Stimulated activated CD4-positive, alpha-beta T cell treated with anti-CD3 and anti-CD28 coated beads, Interleukin-2, amount 100 ng/mL, for 24 hours (primary cell): ENCODE results near the gene UROC1.

Experiments used
- DNase-seq, 2 donors: peaks; one replicate each; pipeline ENCODE4 v3.0.0-alpha.2; 2020

UROC1 gene

DNA sequence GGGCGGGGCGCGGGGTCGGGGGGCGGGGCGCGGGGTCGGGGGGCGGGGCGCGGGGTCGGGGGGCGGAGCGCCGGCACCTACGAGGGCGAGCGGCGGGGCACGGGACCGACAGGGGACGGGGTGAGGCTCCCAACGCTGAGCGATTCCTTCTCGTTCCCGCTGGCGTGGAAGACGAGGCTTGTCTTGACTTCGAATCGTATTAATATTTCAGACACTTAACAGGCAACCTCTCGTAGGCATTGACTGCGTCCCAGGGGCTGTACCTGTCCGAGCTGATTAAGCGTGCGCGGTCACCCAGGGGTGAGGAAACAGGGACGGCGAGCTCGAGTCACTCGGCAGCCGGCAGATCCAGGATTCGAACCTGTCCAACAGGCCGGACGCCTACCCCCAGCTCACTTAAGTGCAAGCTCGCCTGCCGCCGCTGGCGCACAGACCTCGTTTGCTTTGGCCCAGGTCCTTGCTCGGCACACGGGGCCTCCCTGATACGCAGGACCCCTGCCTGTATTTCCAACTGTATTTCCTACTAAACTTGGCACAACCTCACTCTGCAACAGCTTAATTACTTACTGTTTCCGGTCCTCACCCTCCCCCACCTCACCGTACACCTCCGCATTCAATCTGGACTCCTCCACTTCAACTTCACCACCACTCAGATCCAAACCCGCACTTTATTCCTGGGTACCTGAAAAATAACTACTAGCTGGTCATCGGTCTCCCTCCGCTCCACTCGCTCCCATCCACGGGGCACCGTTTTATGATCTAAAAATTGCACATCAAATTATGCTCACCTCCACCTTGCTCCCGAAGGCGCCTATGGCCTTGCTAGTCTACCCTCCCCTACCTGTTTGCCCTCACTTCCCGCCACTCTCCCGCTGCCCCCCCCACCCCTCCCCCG is 41.2 kb downstream of the UROC1 start:
- DNase-seq: no peak

DNA sequence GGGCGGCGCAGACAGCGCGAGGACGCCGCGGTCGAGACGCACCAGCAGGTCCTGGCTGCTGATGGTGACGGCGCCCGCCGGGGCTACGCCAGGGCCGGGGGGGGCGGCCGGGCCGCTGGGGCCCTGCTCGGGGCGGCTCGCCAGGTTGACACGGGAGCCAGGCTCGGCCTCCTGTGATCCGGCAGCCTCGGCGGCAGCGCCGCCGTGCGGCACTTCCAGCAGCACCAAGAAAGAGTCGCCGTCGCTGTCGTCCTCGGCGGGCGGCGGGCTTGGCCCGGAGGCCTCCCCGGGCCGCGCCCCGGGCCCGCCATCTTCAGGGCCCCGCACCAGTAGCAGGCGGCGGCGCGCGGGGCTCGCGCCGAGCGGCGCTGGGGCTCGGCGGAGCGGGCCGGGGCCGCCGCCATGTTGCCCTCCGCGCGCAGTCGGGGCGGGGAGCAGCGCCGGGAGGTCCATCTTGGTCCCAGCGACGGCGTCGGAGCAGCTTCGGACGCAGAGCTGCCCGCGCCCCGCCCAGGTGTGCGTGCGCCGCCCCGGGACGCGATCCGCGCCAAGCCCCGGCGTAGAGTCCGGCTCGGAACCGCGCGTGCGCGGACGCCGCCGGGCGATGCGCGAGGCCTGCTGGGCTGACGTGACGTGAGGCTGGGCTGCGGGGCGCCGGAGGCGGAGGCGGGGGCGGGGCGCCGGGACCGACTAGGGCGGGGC is 42.0 kb downstream of the UROC1 start, which contains the start of gene ZXDC:
Gene ZXDC (minus strand): TSS at position 479 of the 702 bp plus-strand sequence. CDS start 26 bp downstream, at position 453.
- DNase-seq: peak; percentile 91 to 92

DNA sequence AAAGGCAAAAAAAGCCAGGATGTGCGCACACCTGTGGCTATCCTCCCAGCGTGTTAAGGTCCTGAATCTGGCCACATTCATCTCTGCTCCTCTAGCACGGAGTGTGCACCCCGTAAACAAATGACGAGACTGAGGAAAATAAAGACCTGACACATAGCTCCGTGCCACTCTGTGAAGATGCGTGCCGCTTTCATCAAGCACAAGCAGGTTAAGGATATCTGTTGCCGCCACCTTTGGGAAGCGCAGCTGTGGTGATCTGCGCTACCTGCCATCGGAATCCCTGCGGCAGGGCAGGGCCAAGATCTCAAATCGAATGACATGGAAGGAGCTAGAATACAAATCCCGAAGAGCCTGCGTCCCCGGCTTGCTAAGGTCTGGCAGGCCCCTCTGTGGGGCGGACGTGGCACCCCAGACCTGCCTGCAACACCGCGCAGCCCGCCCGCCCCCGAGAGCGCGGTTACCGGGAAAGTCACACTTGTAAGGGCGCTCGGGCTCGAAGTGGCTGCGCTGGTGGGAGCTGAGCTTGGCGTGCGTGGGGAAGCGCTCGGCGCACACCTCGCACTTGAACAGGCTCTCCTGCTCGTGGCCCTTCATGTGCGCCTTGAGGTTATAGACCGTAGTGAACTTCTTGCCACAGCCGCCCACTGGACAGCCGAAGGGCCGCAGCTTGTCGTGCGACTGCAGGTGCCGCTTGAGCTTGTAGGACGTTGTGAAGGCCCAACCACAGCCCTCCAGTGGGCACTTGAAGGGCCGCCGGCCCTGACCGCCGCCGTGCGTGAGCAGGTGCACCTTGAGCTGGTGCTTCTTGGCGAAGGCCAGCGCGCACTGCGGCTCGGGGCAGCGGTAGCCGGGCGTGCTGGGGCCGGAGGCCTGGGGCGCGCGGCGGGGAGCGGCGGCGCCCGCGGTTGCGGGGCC is 42.8 kb downstream of the UROC1 start:
- DNase-seq: peak; percentile 41 to 53

DNA sequence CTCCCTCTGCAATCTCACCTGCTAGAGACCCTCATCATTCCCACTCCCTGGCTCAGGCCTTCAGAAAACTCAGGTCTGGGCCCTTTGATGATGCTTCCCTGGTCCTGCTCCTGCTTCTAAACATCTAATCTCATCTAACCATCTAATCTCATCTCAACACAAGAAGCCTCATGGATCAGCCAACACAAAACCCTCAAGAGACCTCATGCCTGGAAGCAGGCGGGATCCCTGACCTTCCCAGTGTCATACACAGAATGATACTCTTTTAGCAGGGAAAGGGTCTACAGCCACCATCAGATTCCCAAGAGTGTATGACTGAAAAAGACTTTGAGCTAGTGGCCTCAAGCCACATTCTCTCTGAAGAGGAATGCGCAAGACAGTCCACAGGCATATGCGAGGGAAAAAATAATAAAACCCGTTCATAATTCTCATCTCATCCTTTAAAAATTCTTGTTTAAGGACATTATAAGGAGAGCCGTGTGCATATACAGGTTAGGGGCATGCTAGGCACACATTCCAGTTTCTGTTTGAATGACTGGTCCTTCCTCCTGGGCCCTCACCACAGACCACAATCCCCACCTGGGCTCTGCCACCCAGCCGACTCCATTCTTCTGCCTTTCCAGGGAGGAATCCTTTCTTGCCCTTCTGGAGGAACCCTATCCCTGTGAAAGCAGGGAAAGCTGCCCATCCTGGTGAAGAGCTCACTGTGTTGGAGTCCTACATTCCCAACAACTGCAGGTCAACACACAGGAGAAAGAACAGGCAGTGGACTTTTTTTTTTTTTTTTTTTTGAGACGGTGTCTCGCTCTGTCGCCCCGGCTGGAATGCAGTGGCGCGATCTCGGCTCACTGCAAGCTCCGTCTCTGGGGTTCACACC is 44.0 kb downstream of the UROC1 start:
- DNase-seq: peak in 1 of 2 donors; percentile 22

DNA sequence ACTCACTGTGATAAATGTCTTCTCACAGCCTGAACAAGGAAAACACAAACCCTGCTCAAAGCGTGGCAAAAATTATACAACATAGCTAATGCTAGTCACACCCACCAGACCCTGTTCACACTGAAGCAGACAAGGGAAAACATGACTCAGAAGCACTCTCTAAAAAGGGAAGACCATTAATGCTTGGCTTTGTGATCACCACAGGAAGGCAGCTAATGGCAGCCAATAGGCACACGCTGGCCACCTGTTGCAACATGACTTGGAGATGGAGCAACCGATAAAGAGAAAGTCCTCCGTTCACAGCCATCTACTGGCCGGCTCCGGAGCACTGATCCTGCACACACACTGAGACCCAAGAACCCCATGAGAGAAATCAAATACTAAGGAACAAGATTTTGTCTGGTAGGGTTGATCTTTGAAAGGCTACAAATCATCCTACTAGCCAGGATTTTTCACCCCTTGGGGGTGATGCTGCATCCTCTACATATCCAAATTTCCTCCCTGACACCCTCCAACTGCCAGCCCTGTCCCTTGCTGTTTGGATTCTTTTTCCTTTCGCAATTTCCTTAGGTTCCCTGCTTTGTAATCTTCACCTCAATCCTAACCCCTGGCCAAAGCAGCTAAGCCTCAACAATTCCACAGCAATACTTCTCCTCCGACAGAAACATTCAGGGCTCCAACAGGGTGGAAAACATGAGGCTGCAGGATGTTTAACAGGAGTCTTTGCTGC is 45.1 kb downstream of the UROC1 start:
- peak in 1 of 2 donors; percentile 7 for DNase-seq

DNA sequence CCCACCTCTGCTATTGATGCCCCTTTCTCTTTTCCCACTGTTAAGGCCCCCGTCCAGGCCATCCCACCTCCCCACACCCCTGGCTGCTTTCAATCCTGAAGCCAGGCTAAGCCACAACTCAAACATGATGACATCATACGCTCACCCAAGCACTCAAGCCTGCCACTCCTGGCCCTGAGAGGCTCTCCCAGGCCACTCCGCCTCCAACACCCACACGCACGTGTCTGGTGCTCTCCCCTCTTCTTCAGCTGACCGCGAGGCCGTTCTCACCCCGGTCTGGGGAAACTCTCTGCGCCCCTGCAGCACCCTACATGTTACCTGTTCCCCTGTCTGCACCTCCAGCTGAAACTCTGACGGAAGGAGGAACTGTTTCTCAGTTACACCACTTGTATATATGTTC is 48.1 kb downstream of the UROC1 start:
- DNase-seq: no peak

DNA sequence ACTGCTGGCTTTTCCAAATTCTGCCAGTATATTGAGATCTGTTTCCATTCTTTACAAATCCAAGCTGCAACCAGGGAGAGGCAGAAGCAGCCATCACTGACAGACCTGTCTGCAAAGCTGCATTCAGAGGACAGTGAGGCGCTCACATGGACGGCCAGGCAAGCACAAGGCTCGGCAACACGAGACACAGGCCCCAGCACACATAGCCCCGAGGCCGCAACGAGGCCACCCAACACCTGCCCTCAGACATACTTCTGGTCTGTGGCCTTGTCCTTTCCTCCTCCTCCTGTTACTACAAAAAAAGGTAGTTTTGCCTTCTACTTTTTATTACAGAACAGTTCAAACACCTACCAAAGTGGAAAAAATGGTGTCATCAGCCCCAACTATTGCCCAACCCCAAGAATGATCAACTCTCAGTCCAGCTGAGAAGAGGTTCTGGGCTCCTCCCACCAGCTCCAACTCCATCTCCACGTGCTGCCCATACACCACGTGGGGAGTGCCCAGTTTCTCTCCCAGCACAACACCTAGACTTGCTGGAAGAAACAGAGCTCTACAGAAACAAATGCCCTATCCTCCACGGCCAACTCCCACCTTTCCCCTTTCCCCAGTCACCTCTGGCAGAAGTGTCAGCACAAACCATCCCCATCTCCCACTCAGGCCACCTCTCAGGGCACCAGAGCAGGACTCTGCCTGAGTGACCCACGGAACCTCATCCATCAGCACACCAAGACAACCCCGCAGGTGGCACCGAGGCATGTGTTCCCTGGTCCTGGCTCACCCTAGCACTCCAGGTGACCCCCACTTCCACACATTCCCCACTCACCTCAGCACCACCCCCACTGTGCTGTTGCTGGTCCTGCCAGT is 49.3 kb downstream of the UROC1 start:
- DNase-seq: no peak

DNA sequence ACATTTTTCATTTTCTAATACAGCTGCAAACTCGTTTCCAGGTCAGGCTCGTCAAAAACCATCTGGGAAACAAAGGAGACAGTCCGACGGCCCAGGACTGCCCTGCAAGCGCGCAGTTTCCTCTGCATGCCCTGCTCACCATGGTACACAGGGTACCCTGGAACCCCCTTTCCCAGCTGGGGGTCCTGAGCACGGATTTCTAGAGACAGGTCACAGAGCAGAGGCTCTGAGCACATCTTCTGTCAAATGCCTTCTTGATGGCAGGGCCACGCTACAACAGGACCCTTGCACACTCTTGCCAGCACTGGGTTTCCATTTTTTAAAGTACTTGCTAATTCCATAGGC is 50.0 kb downstream of the UROC1 start:
- no peak for DNase-seq

DNA sequence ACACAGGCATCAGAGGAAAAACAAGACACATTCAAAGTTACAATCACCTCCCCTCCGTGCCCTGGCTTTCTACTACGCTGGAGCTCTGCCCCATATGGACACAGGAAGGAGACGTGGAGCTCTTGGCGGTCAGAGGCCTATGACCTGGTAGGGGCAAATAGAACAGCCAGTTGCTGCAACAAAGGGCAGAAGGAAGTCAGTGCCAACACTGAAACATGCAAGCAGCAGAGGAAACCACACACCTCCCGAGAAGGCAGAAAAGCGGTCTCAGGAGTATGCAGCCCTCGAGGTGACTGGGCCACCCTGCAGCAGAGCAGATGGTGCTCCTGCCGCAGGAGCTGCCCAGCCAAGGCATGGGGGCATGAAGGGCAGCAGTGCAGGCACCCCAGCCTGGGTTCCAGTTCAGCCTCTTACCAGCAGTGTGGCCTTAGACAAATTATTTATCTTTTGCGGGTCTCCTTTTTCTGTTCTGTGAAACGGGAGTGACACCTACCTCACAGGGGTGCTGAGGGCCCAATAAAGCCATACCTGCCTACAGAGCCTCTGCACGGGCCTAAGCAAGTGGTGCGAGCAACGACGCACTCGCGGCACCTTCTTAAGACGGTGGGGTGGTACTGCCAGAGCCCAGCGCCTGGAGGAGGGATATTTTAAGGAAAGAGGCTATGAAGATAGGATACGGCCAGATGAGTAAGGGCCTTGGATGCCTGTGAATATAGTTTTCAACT is 50.5 kb downstream of the UROC1 start:
- DNase-seq: no peak

DNA sequence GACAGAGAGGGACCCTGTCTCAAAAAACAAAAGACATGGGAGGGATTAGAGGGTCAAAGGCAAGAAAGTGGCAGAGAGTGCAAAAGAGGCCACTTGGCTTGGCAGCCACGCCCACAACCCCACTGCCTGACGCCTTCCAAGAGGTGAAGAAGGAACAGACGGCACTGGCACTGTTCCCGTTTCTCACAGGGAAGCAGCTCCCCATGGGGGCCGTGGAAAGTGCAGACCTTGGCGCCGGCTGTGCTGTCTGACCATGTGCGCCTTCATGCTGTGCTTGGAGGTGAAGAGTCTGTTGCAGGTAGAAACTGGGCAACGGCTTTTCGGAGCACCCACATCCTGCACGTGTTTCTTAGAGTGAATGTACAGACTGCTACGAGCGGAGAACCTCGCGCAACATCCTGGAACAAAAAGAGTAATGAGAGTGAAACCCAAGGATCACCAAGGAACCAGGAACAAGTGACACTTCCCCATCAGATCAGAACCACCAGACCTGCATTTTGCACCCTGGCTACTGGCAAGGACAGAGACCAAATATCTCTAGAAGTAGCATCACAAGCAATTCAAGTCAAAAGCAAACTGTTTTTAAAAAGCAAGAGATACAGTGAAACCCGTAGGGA is 51.5 kb downstream of the UROC1 start:
- DNase-seq: no peak

DNA sequence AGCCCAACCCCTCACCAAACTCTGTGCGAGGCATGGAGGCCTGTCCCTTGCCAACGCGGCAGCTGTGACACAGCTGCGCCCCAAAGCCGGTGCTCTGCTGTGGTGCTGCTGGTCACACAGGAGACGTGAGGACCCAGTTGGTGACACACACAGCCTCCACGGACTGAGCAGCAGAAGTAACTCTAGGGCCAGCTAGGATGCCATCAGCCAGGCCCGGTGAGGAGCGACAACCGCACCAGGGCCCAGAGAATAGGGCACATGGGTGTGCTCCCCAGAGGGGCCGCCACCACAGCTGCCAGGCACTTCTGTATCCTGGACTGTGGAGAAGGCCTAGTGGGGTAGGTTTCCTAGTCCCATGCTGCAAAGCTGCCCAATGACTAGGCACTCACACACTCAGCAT is 52.6 kb downstream of the UROC1 start:
- no peak for DNase-seq

DNA sequence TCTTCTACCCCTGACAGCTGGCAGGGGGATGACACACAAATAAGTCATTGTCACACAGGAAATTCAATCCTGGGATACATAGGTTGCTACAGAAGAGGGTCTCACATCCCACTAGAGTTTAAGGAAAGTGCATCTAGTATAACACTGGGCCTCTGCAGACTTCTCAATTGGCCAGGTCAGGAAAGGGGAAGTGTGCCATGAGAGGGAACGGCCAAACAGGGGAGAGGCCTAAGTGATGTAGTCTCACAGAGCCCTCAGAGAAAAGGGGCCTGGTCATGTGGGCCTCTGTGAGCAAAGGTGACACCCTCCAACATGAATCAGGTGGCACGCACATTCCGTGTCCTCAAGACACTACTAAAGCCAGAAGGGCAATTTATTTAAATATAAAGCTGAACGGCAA is 53.1 kb downstream of the UROC1 start:
- no peak for DNase-seq

DNA sequence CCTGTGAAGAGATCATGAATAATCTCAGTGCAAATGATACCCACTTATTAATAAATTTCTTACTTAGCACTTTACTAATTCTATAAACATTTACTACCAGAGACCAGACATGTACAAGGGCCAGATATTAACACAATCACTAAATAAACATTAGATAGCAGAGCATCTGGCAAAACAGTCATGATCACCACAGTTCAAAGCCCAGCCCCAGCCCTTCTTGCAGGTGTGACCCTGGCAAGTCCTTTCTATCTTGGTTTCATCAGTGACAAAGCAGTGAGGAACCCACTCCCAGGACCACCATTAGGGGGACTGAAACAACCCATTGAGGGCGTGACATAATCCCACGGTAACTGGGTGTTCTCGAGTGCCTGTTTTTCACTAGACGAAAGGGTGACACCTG is 53.5 kb downstream of the UROC1 start:
- no peak for DNase-seq

DNA sequence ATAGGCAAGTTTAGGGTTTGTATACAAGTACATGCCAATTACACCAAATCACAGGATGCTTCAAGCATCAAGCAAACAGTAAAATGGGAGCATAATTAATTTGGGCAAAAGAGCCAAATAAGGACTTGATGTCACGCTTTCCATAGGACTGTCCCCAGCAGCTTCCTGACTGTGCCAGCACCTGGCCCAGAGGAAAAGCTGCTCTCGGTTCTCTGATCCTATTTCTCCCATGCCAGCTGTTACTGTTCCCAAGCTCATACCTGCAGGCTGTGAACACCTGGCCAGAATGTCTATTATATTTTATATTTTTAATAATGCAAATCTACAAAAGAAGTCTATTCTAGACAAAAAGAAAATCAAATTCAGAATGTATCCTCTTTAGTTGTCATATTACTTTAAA is 54.1 kb downstream of the UROC1 start:
- DNase-seq: no peak

DNA sequence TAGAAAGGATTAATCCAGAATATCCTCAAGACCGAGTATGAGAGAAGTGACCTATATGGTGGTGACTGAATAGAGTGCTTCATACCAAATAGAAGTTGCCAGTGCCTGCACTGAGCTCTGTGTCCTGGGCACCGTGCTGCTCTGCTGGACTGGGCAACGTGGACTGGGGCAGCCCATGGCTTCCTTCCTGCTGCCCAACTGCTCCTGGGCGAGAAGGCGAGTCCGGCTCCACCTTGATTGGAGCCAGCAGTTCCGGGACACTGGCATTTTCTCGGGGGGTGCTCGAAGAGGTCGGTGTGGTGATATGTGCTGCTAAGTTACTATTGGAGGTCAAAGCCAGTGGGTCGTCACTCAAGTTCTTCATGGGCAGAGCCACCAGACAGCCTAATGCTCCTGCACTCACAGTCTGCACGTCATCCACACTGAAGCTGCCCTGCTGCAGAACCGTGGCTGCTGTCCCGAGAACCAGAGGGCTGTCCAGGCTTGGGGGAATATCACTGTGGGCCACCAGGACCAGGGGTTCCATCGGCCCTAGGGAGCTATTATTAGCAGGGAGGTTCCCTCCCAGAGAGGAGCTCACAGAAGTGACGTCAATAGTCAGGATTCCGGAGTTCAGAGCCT is 56.0 kb downstream of the UROC1 start:
- DNase-seq: no peak

DNA sequence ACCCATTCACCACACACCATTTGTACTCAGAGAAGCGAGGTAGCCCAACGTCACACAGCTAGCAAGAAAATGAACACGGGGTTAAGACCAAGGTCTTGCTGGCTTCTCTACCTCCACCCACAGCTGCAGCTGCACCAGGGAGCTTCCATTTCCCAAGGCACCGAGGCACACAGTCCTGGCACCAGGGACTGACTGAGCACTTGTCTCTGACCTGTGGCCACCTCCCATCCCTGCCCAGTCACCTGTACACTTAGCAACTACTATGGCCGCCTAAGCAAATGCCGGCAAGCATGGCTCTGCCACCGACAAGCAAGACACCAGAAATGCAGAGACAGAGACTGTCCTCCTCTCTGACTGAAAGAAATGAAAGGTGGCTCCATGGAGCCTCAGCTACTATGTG is 57.2 kb downstream of the UROC1 start:
- DNase-seq: no peak

DNA sequence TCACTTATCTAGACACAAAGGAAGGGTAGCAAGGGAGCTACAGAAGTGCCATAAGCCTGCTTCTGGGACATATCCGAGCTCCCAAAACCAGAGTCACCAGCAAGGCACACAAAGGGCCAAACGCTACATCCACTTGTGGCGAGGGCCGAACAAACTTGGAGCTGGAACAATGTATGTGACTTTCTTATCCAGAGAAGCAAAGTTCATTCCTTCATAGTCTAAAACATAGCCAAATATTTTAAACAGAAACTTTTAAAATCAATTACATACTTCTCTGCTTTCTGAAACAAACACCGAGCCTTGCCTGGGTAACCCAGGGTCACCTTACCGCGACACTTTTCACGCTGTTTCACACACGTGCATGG is 57.8 kb downstream of the UROC1 start:
- DNase-seq: no peak

DNA sequence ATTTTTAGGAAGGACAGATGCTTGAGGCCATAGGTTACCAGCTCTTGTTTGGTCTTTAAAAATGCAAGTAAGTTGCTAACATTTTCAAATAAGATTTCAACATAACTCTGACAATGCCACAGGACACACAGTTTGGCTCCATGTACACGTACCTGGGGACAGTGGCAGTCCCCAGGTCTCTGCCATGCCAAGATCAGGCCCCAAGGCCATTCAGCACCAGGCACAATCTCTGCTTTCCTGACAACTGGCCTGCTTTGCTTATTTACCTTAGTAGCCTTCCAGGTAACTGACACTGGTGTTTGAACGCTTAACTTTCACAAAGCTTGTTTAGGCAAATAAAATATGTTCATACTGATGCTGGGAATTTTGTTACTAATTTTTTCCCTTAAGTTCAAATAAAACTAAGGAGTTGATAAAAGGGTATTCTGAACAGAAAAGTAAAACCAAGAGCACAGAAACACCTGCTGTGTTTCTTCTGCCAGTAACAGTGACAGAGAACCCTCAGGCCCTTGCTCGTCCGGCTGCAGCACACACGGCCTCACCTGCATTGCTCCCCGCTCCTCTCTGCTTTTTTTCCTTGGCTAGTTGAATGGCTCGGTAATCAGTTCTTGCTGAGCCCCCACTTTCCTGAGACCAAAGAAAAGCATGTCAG is 58.3 kb downstream of the UROC1 start:
- no peak for DNase-seq
